WI38 (cell line): Measurements from ENCODE around the gene KRTAP9-6.

Experiments
- H3K4me3 ChIP-seq: 2 replicates; pipeline ENCODE4 v1.5.1; 2011; ENCODE audit warnings: low read depth, mild to moderate bottlenecking, control low read depth, low read length
- TF ChIP-seq, protein P1 (sequence below): IDR thresholded peaks from 2 replicates; pipeline ENCODE4 v1.5.1; 2012; ENCODE audit warnings: low read depth, mild to moderate bottlenecking, control low read depth, low read length

Gene KRTAP9-6

DNA sequence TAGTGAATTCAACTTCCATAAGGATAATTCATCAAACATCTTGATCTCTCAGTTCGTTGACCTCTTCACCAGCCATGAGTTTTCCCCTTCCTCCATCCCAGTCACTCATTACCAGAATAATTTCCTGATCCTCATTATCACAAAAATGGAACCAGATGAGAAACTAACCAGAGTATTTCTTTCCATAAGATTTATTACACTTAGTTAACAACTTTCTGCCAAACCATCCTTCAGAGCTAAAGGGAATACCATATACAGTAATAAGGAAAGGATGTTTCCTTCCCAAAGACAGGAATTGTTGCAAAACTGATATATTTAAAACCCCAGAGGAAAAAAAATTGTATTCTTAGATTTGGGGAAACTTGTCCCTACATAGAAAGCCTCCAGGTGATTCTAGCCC is 28.8 kb downstream of the KRTAP9-6 start:
- H3K4me3 ChIP-seq: no peak overlapping the region
- TF ChIP-seq, protein P1, sequence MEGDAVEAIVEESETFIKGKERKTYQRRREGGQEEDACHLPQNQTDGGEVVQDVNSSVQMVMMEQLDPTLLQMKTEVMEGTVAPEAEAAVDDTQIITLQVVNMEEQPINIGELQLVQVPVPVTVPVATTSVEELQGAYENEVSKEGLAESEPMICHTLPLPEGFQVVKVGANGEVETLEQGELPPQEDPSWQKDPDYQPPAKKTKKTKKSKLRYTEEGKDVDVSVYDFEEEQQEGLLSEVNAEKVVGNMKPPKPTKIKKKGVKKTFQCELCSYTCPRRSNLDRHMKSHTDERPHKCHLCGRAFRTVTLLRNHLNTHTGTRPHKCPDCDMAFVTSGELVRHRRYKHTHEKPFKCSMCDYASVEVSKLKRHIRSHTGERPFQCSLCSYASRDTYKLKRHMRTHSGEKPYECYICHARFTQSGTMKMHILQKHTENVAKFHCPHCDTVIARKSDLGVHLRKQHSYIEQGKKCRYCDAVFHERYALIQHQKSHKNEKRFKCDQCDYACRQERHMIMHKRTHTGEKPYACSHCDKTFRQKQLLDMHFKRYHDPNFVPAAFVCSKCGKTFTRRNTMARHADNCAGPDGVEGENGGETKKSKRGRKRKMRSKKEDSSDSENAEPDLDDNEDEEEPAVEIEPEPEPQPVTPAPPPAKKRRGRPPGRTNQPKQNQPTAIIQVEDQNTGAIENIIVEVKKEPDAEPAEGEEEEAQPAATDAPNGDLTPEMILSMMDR: no peak

DNA sequence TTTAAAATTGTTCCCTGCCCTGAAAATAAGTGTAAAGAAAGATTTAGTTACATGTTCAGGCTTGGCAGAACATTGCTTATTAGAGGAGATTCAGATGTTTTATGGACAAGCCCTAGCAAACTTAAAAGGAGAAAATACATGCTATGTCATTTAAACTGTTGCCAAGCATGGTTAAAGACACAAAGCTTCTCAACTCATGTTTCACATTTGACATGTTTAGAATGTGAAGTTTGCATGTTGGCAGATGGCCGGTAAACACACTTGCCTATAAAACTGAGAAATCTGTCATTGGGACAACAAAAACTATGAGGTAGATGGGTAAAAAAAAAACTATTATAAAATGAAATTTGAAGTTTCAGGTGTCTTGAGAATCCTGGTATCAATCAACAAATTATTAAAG is 31.7 kb downstream of the KRTAP9-6 start:
- TF ChIP-seq, protein P1: no peak
- H3K4me3 ChIP-seq: no peak overlapping the region

DNA sequence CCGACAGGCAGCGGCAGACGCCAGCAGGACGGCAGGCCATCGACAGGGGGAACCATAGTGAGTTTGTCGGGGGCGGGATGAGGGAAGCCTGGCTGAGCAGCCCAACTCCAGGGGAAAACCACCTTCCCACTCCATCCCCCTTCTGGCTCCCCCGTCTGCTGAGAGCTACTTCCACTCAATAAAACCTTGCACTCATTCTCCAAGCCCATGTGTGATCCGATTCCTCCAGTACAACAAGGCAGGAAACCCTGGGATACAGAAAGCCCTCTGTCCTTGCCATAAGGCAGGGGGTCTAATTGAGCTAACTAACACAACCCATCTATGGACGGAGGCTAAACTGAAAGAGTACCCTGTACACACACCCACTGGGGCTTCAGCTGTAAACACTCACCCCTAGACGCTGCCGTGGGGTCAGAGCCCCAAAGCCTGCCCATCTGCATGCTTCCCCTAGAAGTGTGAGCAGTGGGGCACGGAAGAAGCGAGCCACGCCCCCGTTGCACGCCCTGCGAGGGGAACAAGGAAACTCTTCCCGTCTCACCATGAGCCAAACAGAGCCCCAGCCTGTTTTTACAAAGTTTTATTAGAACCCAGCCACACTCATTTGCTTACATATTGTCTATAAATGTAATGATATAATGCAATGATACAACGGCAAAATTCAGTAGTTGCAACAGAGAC is 33.4 kb downstream of the KRTAP9-6 start:
- TF ChIP-seq, protein P1: no peak

DNA sequence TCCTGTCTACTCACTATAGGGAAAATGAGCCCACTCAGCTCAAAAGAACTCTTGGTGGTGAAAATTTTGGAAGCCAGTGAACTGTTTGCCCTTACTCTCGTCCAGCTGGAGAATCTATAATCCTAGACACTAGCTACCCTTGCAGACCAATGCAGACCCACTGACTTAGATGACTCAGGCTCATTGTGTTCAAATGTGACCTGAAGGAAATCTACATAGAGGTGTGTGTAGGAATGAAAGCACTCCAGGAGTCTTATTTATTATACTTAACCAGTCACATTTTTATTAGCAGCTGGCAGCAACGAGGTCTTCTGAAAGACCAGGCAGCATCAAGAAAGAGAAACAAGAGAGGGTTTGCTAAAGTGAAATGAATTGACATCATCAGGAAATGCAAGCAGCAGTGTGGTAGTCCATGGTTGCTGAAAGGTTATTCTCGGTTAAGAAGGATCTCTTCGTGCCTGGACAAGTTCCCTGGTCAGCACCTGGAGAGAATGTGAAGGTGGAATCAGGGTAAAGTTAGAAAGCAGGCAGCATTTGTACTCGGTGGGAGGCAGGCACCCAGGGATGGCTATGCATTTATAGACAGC is 36.1 kb downstream of the KRTAP9-6 start:
- H3K4me3 ChIP-seq: no peak overlapping the region
- TF ChIP-seq, protein P1: no peak

More for the DNA sequence above, 33.4 kb downstream of the KRTAP9-6 start:
- no peak overlapping the region for H3K4me3 ChIP-seq

DNA sequence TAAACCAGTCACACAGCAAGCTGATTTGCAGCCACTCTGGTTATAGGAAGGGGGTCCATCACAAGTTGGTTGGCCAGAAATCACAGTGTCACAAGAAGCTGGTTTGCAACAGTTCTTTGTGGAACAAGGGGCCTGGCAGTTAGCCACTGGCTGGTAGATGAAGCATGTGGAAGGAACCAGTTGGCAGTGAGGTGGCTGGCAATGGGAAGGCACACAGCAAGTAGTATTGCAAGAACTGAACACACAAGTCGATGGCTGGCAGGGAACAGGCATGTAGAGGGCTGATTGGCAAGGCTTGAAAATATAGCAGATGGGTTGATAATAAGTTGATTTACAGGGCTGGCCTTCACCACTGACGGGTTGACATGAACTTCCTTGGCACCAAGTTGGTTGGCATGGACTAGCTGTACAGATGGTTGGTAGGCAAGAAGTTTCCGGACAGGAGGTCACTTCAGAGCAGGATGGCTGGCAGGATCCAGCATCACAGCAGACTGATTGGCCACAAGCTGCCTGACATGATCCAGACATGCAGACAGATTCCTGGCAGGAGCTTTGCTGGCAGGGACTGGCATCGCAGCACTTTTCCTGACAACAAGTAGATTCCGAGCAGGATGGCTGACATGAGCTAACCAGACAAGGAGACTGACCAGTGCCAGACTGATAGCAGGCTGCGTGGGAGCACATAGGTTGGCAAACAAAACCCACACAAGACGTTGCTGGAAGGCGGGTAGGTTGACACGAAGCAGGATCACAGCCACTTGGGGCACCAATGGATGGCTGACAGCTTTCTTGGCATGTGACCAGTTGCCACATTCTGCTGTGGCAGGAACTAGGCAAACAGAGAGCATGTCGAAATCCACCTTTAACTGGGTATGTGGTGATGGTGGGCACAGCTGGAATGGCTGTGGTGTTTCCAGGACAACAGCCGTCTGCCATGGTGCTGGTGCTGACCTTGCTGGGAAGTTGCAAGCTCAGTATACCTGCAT is 37.0 kb downstream of the KRTAP9-6 start, which contains the start of gene KRTAP29-1:
Gene KRTAP29-1, minus strand, starts transcription at position 936 of the 986 bp plus-strand sequence. Its CDS starts 0 bp downstream, at position 936.
- H3K4me3 ChIP-seq: no peak within 1 kb of the TSS
- TF ChIP-seq, protein P1: no peak

DNA sequence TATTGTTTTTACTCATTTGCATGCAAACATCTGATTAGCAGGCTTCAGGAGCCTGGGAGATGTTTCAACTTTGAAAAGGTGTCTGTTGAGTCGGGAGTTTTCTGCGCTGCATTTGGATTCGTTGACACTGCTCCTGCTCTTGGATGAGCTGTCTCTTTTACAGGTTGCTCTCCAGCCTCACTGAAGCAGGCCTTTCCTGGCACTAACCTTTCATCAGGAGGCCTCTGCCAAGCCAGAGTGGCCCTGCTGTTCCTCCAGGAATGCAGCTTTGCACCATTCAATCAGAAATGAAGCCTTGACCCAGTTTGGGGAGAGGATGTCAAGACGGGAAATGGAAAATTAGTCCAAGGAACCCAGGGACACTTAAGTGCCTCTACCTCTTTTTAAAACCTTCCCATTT is 37.8 kb downstream of the KRTAP9-6 start:
- no peak overlapping the region for H3K4me3 ChIP-seq
- TF ChIP-seq, protein P1: no peak
